ENCODE results near the gene FOXN1.

- TF ChIP-seq CTCF (conservative IDR thresholded peaks at IDR 0.05; ENCODE audit: low read depth, low read length) (no peak), SMC3 (IDR thresholded peaks at IDR 0.05; ENCODE audit: low read depth, low read length) (no peak), CEBPB (IDR thresholded peaks at IDR 0.05; ENCODE audit: low read depth, low read length) (no peak), RAD21 (IDR thresholded peaks at IDR 0.05; ENCODE audit: low read length) (no peak), POLR2A (IDR thresholded peaks at IDR 0.05; ENCODE audit: low read depth, low read length) (no peak), BHLHE40 (IDR thresholded peaks at IDR 0.05; ENCODE audit: low read depth, low read length) (no peak), MXI1 (IDR thresholded peaks at IDR 0.05; ENCODE audit: borderline replicate concordance, low read depth, low read length) (no peak), USF2 (IDR thresholded peaks at IDR 0.05; ENCODE audit: low read depth, low read length) (no peak)
Measured at GRCh38 chr17:28549236-28550132, 43.3 kb downstream of the FOXN1 start.
